ENCODE data around the gene ESPNL. TPM values are rescaled to one million over a fixed set of nuclear protein-coding genes. Genes with fewer than 3 reads are reported as not detected.

Gene ESPNL
- total and polyA plus RNA-seq, 10 donors = 0.65 to 6.2 (median 1.7) TPM

GRCh38 chr2:238180554-238180953 is 80.4 kb downstream of the ESPNL start:
- no peaks in the 10 kb centered on the region for H3K27me3 ChIP-seq (replicated peaks in 1 of 7)
- H3K4me3 ChIP-seq = no peak overlapping the region
- intact Hi-C loops (cut with DNase I; ENCODE audit: low total_unique reads) = no loop called here
- no peaks in the 10 kb centered on the region for H3K9me3 ChIP-seq
- TF ChIP-seq POLR2A (IDR thresholded peaks at IDR 0.05) (no peak), POLR2AphosphoS5 (IDR thresholded peaks at IDR 0.05) (no peak), CTCF (IDR thresholded peaks at IDR 0.05 in 8 of 11, conservative IDR thresholded peaks at IDR 0.05 in 3 of 11) (no peak)
- 87 to 96% (median 94%) methylated on average over 5 of the region's 5 CpGs for WGBS, 5 donors
- H3K36me3 ChIP-seq = peaks cover 7 to 100% (median 91%) of the 10 kb centered on the region in 6 donors
- no peak for DNase-seq
- H3K4me1 ChIP-seq = peaks cover 0 to 12% (median 0%) of the 10 kb centered on the region in 6 donors
- H3K27ac ChIP-seq = no peak overlapping the region

- TF ChIP-seq CTCF (IDR thresholded peaks at IDR 0.05 in 8 of 11, conservative IDR thresholded peaks at IDR 0.05 in 3 of 11) = no peak
- peak in 1 of 3 donors; percentile 29 for TF ChIP-seq POLR2AphosphoS5 (IDR thresholded peaks at IDR 0.05)
- TF ChIP-seq POLR2A (IDR thresholded peaks at IDR 0.05) = no peak
- intact Hi-C loops (cut with DNase I; ENCODE audit: low total_unique reads) = no loop called here
- Histone ChIP-seq H3K9me3 (no peaks in the 10 kb centered on the region), H3K4me1 (peaks cover 0 to 12% (median 0%) of the 10 kb centered on the region in 6 donors), H3K4me3 (no peak overlapping the region), H3K27me3 (replicated peaks in 1 of 7) (no peaks in the 10 kb centered on the region), H3K36me3 (peaks cover 7 to 100% (median 99%) of the 10 kb centered on the region in 6 donors), H3K27ac (no peak overlapping the region)
- WGBS, 5 donors = 73 to 90% (median 77%) methylated on average over 6 of the region's 6 CpGs
- DNase-seq = no peak
These were observed 82.2 kb downstream of the ESPNL start for GRCh38 chr2:238182362-238182761.

Other genes starting within 250 kb of the ESPNL start
- gene RAMP1, start 240.7 kb upstream of the ESPNL start, total RNA-seq = 10 to 100 TPM in 2 of 7 donors, 1 to 10 TPM in 5; 4.5 to 11.0 (median 8.2) TPM
- 10 to 100 TPM; 19.6 to 44.5 (median 24.5) TPM for gene RAMP1, start 240.7 kb upstream of the ESPNL start, polyA plus RNA-seq
- gene UBE2F, start 133.3 kb upstream of the ESPNL start, total RNA-seq = 10 to 100 TPM; 32.1 to 73.9 (median 48.9) TPM
- gene UBE2F, start 133.3 kb upstream of the ESPNL start, polyA plus RNA-seq = 10 to 100 TPM; 34.3 to 49.3 (median 46.0) TPM
- 10 to 100 TPM; 13.5 to 22.7 (median 17.5) TPM for gene SCLY, start 39.3 kb upstream of the ESPNL start, total RNA-seq
- gene SCLY, start 39.3 kb upstream of the ESPNL start, polyA plus RNA-seq = 1 to 10 TPM; 5.8 to 10.0 (median 6.7) TPM
- under 1 TPM in 5 of 7 donors, not detected in 2; 0.15 to 0.85 (median 0.23) TPM for gene KLHL30, start 38.3 kb downstream of the ESPNL start, total RNA-seq
- under 1 TPM; 0.09 to 0.29 (median 0.22) TPM for gene KLHL30, start 38.3 kb downstream of the ESPNL start, polyA plus RNA-seq
- gene ERFE, start 58.6 kb downstream of the ESPNL start, total RNA-seq = 10 to 100 TPM in 1 of 7 donors, 1 to 10 TPM in 5, under 1 TPM in 1; 0.49 to 11.0 (median 2.4) TPM
- gene ERFE, start 58.6 kb downstream of the ESPNL start, polyA plus RNA-seq = under 1 TPM; 0.06 to 0.63 (median 0.16) TPM
- 10 to 100 TPM; 39.7 to 61.2 (median 47.1) TPM for gene ILKAP, start 103.4 kb downstream of the ESPNL start, total RNA-seq
- 10 to 100 TPM; 46.8 to 64.5 (median 58.5) TPM for gene ILKAP, start 103.4 kb downstream of the ESPNL start, polyA plus RNA-seq
- gene HES6, start 139.7 kb downstream of the ESPNL start, total RNA-seq = 10 to 100 TPM in 3 of 7 donors, 1 to 10 TPM in 4; 3.9 to 22.7 (median 8.1) TPM
- gene HES6, start 139.7 kb downstream of the ESPNL start, polyA plus RNA-seq = 10 to 100 TPM in 1 of 3 donors, 1 to 10 TPM in 2; 6.2 to 14.2 (median 8.6) TPM
- 10 to 100 TPM in 6 of 7 donors, 1 to 10 TPM in 1; 9.7 to 16.2 (median 14.8) TPM for gene PER2, start 188.3 kb downstream of the ESPNL start, total RNA-seq
- 1 to 10 TPM; 2.0 to 3.7 (median 2.6) TPM for gene PER2, start 188.3 kb downstream of the ESPNL start, polyA plus RNA-seq
- 10 to 100 TPM in 4 of 7 donors, 1 to 10 TPM in 3; 7.8 to 19.2 (median 10.8) TPM for gene TRAF3IP1, start 220.2 kb downstream of the ESPNL start, total RNA-seq
- 1 to 10 TPM; 2.6 to 3.7 (median 3.2) TPM for gene TRAF3IP1, start 220.2 kb downstream of the ESPNL start, polyA plus RNA-seq

Data from spleen (tissue), 11 donors.